HG03460 (cell line): ENCODE measurements around the gene SUPV3L1.

Source experiments
- ATAC-seq: cut with Tn5 transposase; IDR thresholded peaks from one replicate; pipeline ENCODE4 v1.9.1; 2021; ENCODE audit not compliant: unreplicated experiment

The SUPV3L1 gene

DNA sequence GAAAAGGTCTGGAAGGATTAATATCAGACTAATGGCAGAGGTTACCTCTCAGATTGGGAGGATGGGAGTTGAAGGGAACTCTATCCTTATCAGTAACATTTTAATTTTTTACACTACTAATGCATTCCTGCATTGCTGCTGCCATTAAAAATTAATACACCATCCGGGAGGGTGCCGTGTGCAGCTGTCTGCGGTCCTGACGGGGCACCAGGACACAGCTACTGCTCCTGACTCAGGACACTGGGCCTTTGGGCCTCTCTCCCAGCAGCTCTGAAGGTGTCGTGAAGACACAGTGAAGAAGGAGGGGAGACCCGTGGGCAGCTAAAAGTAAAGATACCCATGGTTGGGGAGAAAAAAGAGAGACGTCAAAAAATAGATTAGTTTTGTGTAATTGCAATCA is 74.8 kb downstream of the SUPV3L1 start:
- ATAC-seq = no peak
